GM12874 (cell line): Measurements from ENCODE around the gene EDNRA.

Experiments
- CTCF ChIP-seq: IDR thresholded peaks from 2 replicates; pipeline ENCODE4 v1.5.1; 2011; ENCODE audit warnings: low read depth, mild to moderate bottlenecking, control low read depth, low read length, moderate library complexity; ENCODE audit not compliant: insufficient read depth

Gene EDNRA

GRCh38 chr4:147465461-147465860 lies 15.4 kb upstream of the EDNRA start:
- no peak for TF ChIP-seq CTCF

GRCh38 chr4:147477439-147477838 lies 3.5 kb upstream of the EDNRA start:
- no peak for TF ChIP-seq CTCF

- TF ChIP-seq CTCF, result no peak
Observed at GRCh38 chr4:147479376-147479775, 1.5 kb upstream of the EDNRA start.

- no peak for TF ChIP-seq CTCF
Observed at GRCh38 chr4:147479786-147480185, 1.1 kb upstream of the EDNRA start.

- no peak for TF ChIP-seq CTCF
Observed at GRCh38 chr4:147480502-147480890, 401 bp upstream of the EDNRA start.

GRCh38 chr4:147481577-147482109 lies 746 bp downstream of the EDNRA start:
- TF ChIP-seq CTCF, result no peak

GRCh38 chr4:147482281-147482680 lies 1.4 kb downstream of the EDNRA start:
- no peak for TF ChIP-seq CTCF

GRCh38 chr4:147485167-147485566 lies 4.3 kb downstream of the EDNRA start:
- TF ChIP-seq CTCF, result no peak
